Activated CD8-positive, alpha-beta T cell treated with anti-CD3 and anti-CD28 coated beads for 36 hours (primary cell): ENCODE results near the gene HOXB9. TPM values are rescaled to one million over a fixed set of nuclear protein-coding genes. Genes with fewer than 3 reads are reported as not detected.

Experiments
- ATAC-seq: fragments of 200-7000 bp; cut with Tn5 transposase; one replicate; pipeline ENCODE4 v1.10.0; 2021; ENCODE audit warnings: mild to moderate bottlenecking, moderate library complexity
- CTCF ChIA-PET: fragments of 350-600 bp; sonication (Branson Sonifier 250); formaldehyde crosslinking; loops from one replicate; lab custom pipeline; 2021; ENCODE audit warnings: antibody characterized with exemption; lab: Charles Lee
- POLR2A ChIA-PET: fragments of 350-600 bp; sonication (Branson Sonifier 250); formaldehyde crosslinking; loops from one replicate; lab custom pipeline; 2021; ENCODE audit warnings: antibody characterized with exemption; lab: Charles Lee
- DNase-seq: peaks from one replicate; pipeline ENCODE4 v3.0.0-alpha.2; 2020
- H3K27ac Mint-ChIP-seq: one replicate; pipeline ENCODE4 v1.8.0; 2021; ENCODE audit warnings: mild to moderate bottlenecking, mixed read lengths
- H3K27me3 Mint-ChIP-seq: one replicate; pipeline ENCODE4 v1.8.0; 2021; ENCODE audit warnings: mixed read lengths
- H3K36me3 Mint-ChIP-seq: one replicate; pipeline ENCODE4 v1.8.0; 2021; ENCODE audit warnings: low read depth, mixed read lengths
- H3K4me1 Mint-ChIP-seq: one replicate; pipeline ENCODE4 v1.8.0; 2021; ENCODE audit warnings: low read depth, mixed read lengths
- H3K4me3 Mint-ChIP-seq: one replicate; pipeline ENCODE4 v1.8.0; 2021; ENCODE audit warnings: mild to moderate bottlenecking, moderate library complexity, mixed read lengths
- H3K9me3 Mint-ChIP-seq: one replicate; pipeline ENCODE4 v1.8.0; 2021; ENCODE audit warnings: mixed read lengths
- CTCF ChIP-seq: fragments of 200-600 bp; IDR thresholded peaks from one replicate; pipeline ENCODE4 v1.8.0; 2022; ENCODE audit warnings: antibody characterized with exemption, mild to moderate bottlenecking
- intact Hi-C: fragments of 100-400 bp; cut with micrococcal nuclease; formaldehyde crosslinking; loops from one replicate; pipeline ENCODE4 v1.10.0; 2022
- total RNA-seq, 2 experiments: library from RNA; stranded (reverse); gene quantifications; one replicate each; pipeline ENCODE4 v1.2.3, GENCODE V29; 2021

Gene HOXB9
- total RNA-seq, 2 experiments from 2014 or later, result 6.9 to 7.0 TPM

- Mint-ChIP-seq H3K4me3 (peak overlapping the region; percentile 59), H3K9me3 (no peaks in the 10 kb centered on the region), H3K27me3 (peaks cover 85% of the 10 kb centered on the region), H3K4me1 (peaks cover 37% of the 10 kb centered on the region), H3K27ac (no peak overlapping the region), H3K36me3 (no peaks in the 10 kb centered on the region)
- ATAC-seq (no peak), DNase-seq (no peak)
- intact Hi-C loops, result no loop called here
- no peak for TF ChIP-seq CTCF
- ChIA-PET POLR2A (no interaction called here), CTCF (no interaction called here)
Measured at GRCh38 chr17:48597528-48597777, 28.7 kb downstream of the HOXB9 start.

GRCh38 chr17:48596735-48597527, 29.2 kb downstream of the HOXB9 start:
- Mint-ChIP-seq H3K4me1 (peaks cover 34% of the 10 kb centered on the region), H3K27ac (no peak overlapping the region), H3K4me3 (peak overlapping the region; percentile 59), H3K36me3 (no peaks in the 10 kb centered on the region), H3K9me3 (no peaks in the 10 kb centered on the region), H3K27me3 (peaks cover 84% of the 10 kb centered on the region)
- TF ChIP-seq CTCF, result no peak
- intact Hi-C loops, result no loop called here
- peak; percentile 2 for ATAC-seq
- ChIA-PET POLR2A (no interaction called here), CTCF (interaction anchor here (0.9 to 4.7 kb wide), 6 partner anchors 9 to 288 kb away, joined by 3 to 45 read pairs (median 7); partner anchors contain the start of gene HOXB6)
- no peak for DNase-seq

- ChIA-PET POLR2A (interaction anchor here (0.5 to 1.2 kb wide), 2 partner anchors 14 to 33 kb away, joined by 3 to 4 read pairs; no protein-coding TSS in a partner anchor), CTCF (interaction anchor here (0.9 to 4.7 kb wide), 8 partner anchors 8 to 333 kb away, joined by 3 to 45 read pairs (median 7); partner anchors contain the start of genes HOXB6 and HOXB9)
- intact Hi-C loops, result no loop called here
- Mint-ChIP-seq H3K4me3 (peak overlapping the region; percentile 59), H3K4me1 (peaks cover 29% of the 10 kb centered on the region), H3K27ac (no peak overlapping the region), H3K36me3 (no peaks in the 10 kb centered on the region), H3K9me3 (no peaks in the 10 kb centered on the region), H3K27me3 (peaks cover 82% of the 10 kb centered on the region)
- TF ChIP-seq CTCF, result no peak
- ATAC-seq, result peak; percentile 29
- DNase-seq, result peak; percentile 59
Measured at GRCh38 chr17:48596000-48596734, 30.0 kb downstream of the HOXB9 start.

- no peak for TF ChIP-seq CTCF
- H3K27me3 Mint-ChIP-seq, result peaks cover 79% of the 10 kb centered on the region
- peaks cover 29% of the 10 kb centered on the region for H3K4me1 Mint-ChIP-seq
- intact Hi-C loops, result no loop called here
- ATAC-seq (no peak), DNase-seq (no peak)
- CTCF ChIA-PET, result interaction anchor here (1.2 to 5.7 kb wide), 14 partner anchors 8 to 515 kb away, joined by 3 to 59 read pairs (median 9); partner anchors contain the start of genes HOXB6, HOXB8 and HOXB9
- no peak overlapping the region for H3K27ac Mint-ChIP-seq
- no peak overlapping the region for H3K4me3 Mint-ChIP-seq
- H3K9me3 Mint-ChIP-seq, result no peaks in the 10 kb centered on the region
- POLR2A ChIA-PET, result interaction anchor here (0.5 to 1.2 kb wide), 3 partner anchors 13 to 33 kb away, joined by 3 to 4 read pairs (median 3); no protein-coding TSS in a partner anchor
- H3K36me3 Mint-ChIP-seq, result no peaks in the 10 kb centered on the region
Measured at GRCh38 chr17:48595278-48595999, 30.7 kb downstream of the HOXB9 start.
